OCI-LY7 (cell line): ENCODE measurements around the gene GNPTG.

Source experiments
- CTCF ChIP-seq: fragments of 200-600 bp; sonication (generic); conservative IDR thresholded peaks from 2 replicates; pipeline ENCODE4 v1.5.1; 2014; ENCODE audit warnings: mild to moderate bottlenecking, antibody characterized with exemption, low read length, moderate library complexity, mixed read lengths
- EZH2phosphoT487 ChIP-seq: fragments of 200-600 bp; sonication (generic); IDR thresholded peaks from 2 replicates; pipeline ENCODE4 v1.6.1; 2018; ENCODE audit warnings: low read depth, borderline replicate concordance, mild to moderate bottlenecking, mixed run types, antibody characterized with exemption, low read length, moderate library complexity, mixed read lengths

GRCh38 chr16:1309888-1310831 is 41.6 kb upstream of the GNPTG start:
- no peak for TF ChIP-seq CTCF
- no peak for TF ChIP-seq EZH2phosphoT487
